Endometrium (tissue), 2 donors: Measurements from ENCODE around the gene TMEM130.

Experiments
- FAIRE-seq: peaks from 2 replicates; lab custom pipeline; 2012; peaks lifted over from hg19 to GRCh38; lab: Jason Lieb, UNC
- donor health status: control.
- donor health status: control.

Gene TMEM130, protein sequence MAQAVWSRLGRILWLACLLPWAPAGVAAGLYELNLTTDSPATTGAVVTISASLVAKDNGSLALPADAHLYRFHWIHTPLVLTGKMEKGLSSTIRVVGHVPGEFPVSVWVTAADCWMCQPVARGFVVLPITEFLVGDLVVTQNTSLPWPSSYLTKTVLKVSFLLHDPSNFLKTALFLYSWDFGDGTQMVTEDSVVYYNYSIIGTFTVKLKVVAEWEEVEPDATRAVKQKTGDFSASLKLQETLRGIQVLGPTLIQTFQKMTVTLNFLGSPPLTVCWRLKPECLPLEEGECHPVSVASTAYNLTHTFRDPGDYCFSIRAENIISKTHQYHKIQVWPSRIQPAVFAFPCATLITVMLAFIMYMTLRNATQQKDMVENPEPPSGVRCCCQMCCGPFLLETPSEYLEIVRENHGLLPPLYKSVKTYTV

GRCh38 chr7:98869597-98870120, at the start of gene TMEM130:
TMEM130 (minus strand) TSS chr7:98870014; CDS start chr7:98869861, 153 bp downstream.
- FAIRE-seq, result no peak

GRCh38 chr7:98917331-98917730, 47.5 kb upstream of the TMEM130 start:
- no peak for FAIRE-seq

DNA sequence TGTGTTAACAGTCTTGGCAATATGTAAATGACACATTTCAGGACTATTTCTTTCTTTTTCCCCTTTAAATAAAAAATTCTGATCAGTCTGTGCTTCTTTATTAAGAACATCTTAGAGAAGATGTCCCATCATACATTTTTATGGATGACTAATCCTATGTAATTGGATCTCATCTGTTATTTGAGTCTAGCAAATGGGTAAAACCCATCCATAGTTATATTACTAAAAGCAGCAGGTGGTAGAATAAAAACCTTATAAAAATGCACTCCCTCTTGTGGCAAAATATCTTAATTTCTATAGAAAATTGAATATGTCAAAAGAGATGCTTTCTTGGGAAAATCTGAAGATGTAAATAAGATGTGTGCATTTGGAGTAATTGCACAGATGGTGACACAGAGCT, 43.8 kb upstream of the TMEM130 start:
- FAIRE-seq, result no peak

DNA sequence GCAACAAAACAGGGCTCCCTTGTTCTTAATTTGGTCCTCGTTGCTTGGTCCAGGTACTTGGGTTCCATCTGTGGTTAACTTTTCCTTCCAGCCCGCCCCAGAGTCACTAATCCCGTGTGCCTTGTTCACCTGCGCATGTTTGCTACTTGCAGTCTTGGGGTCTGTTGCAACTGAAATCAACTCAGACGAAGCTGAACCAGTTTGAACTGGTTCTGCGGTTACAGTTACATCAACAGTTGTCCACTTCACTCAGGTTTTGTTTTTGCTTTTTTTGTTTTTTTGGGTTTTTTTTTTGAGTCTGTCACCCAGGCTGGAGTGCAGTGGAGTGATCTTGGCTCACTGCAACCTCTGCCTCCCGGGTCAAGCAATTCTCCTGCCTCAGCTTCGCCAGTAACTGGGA, 43.2 kb upstream of the TMEM130 start:
- FAIRE-seq, result no peak

DNA sequence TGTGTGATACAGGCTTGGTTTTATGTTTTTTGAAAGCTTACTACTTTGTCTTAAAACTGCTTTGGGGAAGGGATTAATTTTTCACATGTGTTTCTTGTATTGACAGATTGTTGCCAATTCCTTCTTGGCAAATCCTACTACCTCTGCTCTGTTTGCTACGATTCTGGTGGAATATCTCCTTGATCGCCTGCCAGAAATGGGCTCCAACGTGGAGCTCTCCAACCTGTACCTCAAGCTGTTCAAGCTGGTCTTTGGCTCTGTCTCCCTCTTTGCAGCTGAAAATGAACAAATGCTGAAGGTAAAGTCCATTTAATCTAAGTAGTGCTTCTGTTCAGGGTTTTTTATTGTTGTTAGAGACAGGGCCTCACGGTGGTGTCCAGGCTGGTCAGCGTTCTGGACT, 42.1 kb upstream of the TMEM130 start:
- no peak for FAIRE-seq

- no peak for FAIRE-seq
Measured at GRCh38 chr7:98910427-98910826, 40.6 kb upstream of the TMEM130 start.

DNA sequence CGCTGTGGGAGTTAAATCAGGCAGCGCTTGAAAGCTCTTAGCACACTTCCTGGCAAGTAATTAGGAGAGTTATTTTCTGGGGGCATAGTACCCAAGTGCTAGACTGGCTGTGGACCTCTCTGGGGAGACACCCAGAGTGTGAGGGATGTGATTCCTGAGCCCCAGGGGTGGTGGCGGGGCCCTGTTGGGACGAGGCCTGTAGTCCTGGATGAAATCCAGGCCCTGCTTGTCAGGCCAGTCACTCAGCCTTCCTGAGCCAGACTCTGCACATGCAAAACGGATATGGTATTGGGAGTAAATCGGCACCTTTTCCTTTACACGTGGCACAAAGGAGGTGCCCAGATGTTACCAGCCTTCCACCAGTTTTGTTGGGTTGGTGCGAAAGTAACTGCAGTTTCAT, 39.7 kb upstream of the TMEM130 start:
- no peak for FAIRE-seq

GRCh38 chr7:98908585-98908984, 38.8 kb upstream of the TMEM130 start:
- no peak for FAIRE-seq

- no peak for FAIRE-seq
Measured at GRCh38 chr7:98907570-98907969, 37.8 kb upstream of the TMEM130 start.

GRCh38 chr7:98903246-98903645, 33.4 kb upstream of the TMEM130 start:
- FAIRE-seq, result no peak

GRCh38 chr7:98902523-98902922, 32.7 kb upstream of the TMEM130 start:
- FAIRE-seq, result no peak

GRCh38 chr7:98900815-98901214, 31.0 kb upstream of the TMEM130 start:
- no peak for FAIRE-seq

DNA sequence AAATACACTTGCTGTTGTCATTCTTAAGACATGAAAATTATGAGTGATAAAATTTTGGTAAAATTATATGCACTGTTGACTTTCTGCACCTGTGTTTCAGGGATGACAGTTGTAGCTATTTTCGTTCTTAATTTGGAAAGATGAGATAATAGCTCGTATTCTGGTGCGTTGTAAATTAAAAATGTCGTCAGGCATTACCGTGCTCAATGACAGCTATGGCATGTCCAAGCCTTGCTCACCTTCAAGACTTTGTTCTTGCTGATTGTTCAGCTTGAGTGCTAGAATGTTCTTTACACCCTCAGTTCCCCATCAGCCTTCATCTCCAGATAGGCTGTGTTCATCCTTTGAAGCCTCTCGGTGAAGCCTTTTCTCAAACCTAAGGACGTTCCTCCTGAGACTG, 30.0 kb upstream of the TMEM130 start:
- no peak for FAIRE-seq

GRCh38 chr7:98892609-98893008, 22.8 kb upstream of the TMEM130 start:
- FAIRE-seq, result no peak

DNA sequence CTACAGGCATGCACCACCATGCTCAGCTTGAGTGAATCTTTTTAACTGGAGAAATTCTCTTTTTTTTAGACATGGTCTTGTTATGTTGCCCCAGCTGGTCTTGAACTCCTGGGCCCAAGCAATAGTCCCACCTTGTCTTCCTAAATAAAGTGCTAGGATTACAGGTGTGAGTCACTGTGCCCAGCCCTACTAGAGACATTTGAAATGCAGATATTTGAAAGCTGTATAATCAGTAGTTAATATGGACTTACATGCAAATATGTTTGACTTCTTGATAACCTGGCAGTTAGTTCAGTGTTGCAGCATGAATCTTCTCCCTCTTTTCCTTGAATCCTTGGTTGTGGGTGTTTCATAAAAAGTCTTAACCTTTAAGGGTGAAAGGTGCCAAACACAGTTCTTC, 17.2 kb upstream of the TMEM130 start:
- FAIRE-seq, result no peak

- no peak for FAIRE-seq
Measured at GRCh38 chr7:98884416-98884815, 14.6 kb upstream of the TMEM130 start.

- FAIRE-seq, result no peak
Measured at GRCh38 chr7:98881561-98882315, 11.9 kb upstream of the TMEM130 start.

- no peak for FAIRE-seq
Measured at GRCh38 chr7:98880485-98880884, 10.7 kb upstream of the TMEM130 start.

DNA sequence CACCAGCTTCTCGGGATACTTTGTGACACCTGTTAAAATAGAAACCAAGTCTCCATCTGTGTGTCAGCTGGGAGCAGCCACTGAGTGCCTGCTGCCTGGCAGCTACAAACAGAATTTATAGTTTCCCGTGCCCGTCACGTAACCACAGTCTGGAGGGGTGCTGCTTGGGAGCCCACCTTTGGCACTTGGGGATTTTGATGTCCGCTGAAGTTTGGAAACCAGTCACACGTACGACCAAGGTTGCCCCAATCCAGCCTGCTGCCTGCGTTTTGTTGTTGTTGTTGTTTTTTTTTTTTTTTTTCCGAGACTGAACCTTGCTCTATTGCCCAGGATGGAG, 10.1 kb upstream of the TMEM130 start:
- no peak for FAIRE-seq

DNA sequence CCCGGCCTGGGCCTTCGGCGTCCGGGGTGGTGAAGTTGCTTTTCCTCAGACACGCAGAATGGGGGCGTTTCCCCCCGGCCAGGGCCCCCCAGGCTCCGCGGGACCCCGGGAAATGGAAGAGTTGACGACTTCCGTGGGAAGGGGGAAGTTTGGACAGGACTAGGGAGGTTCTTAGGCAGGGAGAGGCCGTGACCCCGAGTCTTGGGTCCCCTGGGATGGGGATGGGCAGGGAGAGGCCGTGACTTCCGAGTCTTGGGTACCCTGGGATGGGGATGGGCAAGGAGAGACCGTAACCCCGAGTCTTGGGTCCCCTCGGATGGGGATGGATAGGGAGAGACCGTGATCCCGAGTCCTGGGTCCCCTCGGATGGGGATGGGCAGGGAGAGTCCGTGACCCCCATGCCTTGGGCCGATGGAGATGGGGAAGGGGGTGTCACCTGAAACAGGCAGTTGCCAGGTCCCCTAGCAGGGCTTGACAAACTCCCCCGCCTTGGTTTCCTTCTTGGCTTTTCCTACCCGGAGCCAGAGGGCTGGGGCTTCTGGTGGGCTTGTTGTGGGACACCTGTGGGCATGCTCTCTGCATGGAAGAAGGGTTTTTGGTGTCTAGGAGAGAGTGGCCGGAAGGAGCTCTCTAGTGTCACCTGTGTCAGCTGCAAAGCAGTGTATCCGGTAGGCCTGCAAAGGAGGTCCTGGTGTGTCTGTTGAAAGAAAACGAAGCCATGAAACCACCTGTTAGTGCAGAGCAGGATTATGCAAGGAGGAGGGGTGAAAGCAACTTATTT, 9.6 kb upstream of the TMEM130 start:
- no peak for FAIRE-seq

GRCh38 chr7:98878365-98879197, 8.8 kb upstream of the TMEM130 start, which contains the start of gene TRRAP:
TRRAP (plus strand) TSS chr7:98878532; CDS start chr7:98881151, 2,619 bp downstream.
- no peak for FAIRE-seq
